Measurements from ENCODE around the gene AFAP1.

The AFAP1 gene

DNA sequence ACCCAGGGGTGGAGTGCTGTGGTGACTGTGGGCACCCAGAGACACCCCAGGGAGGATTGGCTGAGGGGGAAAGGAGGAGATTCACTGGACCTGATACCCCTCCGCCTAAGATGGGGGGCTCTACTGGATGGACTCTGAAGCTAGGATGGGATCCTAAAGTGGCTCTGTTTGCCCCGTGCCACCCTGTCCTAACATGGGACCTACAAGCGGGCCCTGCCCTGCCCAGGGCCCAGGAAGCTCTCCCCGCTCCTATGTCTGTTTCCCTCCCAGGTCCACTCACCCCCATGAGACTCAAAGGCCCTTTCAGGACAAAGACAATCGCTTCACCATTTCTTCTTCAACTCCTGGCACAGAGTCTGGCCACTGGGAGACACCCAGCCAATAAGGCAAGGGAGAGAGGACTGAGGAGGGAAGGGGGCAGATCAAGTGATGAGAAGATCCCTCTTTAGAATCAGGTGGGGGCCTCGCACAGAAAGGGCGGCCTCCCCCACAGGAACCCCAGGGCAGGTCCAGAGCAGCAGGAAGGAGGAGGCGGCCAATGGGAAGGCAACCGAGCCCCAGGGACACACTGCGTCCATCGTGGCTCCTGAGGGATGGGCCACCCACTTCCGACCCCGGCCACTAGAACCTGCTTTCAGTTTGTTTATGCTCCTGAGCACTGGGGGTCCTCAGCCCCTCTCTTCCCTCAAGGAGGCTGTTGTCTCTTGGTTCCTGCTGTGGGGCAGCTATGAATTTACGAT lies 155.4 kb downstream of the AFAP1 start:
- no peak for DNase-seq (ENCODE audit: low spot score)

DNA sequence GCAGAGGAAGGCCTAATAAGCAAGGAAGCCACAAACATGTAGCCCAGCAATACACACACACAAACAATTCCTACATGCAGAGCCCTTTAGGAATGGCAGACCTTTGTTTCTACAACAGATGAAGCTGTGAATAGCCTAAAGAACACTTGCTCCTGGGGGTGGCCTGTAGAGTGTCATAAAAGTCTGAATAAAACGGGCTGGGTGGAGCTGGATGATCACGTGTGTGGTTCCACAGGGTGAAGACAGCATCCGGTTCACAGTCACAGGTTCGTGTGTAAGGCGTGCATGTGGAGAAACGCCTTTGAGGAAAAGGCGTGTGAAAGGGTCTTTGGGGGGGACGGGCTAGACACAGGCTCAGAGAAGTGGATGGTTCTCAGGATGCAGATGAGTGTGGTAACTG lies 156.1 kb downstream of the AFAP1 start:
- no peak for DNase-seq (ENCODE audit: low spot score)

DNA sequence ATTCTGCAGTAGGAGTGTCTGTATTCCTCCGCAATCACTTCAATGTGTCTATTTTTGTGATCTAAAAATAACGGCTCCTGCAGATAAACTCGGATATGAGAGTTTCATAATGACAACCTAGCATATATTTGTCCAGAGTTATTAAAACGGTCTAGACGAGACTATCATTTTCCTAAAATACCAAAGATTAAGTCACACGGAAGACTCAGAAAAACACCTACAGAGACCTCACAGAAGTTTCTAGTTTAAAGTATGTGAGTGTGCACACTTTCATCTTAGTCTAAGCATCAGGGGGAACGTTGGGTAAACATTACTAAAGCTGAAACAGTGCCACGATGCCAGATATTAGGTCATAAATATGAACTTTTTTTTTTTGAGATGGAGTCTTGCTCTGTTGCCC lies 156.9 kb downstream of the AFAP1 start:
- no peak for DNase-seq (ENCODE audit: low spot score)

DNA sequence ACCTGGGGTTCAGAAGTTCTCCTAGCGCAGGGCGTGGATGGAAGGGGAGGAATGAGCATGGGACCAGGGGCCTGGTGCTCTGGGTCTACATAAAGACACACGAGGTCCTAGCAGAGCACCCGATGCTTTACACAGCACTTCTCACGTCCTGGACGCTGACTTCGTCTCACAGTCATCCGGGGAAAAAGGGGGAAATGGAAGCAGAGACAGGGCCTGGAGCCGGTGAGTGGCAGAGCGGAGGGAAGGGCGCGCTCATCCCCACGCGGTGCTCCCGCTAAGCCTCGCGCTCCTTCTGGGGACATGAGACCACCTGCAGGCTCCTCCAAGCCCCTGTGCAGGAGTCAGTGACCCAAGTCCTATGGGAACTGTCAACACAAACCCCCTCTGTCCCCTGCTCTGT lies 157.7 kb downstream of the AFAP1 start:
- DNase-seq (ENCODE audit: low spot score): no peak

DNA sequence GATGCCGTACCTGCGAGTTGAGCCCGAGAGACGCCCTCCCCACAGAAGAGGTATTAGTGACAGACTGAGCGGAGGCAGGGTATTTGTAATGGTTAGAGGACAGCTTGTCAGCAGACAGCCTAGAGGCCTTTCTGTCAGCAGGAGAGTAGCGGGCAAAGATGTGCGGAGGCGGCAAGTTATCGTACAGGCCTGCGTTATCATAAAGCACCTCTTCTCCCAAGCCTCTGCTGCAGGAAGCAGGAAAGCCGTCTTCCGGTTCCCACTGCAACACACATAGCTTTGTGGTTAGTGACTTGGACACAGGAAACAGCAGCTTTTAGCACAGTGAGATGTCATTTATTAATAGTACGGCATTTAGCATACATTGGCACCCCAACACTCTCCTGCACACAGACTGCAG lies 158.3 kb downstream of the AFAP1 start:
- DNase-seq (ENCODE audit: low spot score): peak; percentile 71

DNA sequence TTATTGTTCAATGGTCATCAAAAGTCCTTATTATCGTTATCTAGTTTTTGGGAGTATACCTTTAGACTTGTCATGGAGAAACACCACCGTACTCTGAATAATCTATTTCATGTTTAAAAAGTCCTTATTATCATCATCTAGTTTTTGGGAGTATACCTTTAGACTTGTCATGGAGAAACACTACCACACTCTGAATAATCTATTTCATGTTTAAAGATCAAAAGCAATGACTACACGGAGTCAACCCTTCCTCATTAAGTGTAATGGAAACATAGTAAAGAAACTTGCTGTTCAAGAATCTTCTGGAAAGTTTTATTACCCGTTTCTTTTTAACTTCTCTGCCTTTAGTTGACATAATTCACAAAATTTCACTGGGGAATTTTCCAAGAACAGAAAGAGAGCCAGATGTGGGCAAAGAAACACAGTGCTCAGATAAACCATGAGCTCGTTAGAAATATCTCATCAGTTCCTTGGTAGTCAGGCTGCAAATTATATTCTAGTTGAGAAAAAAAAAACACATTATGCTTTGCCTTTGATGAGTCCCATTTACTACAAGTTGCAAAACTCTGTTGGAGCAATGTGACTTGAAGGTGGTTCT lies 158.8 kb downstream of the AFAP1 start:
- DNase-seq (ENCODE audit: low spot score): no peak

DNA sequence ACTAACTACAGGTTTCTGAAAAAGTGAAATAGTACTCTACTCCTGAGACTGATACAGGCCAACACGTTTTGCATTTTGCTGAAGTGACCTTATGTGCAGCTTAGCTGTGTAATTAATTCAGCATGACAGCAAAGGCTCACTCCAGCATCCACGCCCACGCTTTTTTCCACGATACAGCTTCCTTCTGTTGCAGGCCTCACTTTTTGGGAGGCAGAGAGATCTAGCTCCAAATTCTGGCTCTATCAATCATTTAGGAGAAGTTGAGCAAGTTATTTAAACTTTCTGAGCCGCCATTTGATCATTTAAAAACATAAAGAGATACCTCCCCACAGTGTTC lies 160.3 kb downstream of the AFAP1 start:
- peak; percentile 47 for DNase-seq (ENCODE audit: low spot score)

DNA sequence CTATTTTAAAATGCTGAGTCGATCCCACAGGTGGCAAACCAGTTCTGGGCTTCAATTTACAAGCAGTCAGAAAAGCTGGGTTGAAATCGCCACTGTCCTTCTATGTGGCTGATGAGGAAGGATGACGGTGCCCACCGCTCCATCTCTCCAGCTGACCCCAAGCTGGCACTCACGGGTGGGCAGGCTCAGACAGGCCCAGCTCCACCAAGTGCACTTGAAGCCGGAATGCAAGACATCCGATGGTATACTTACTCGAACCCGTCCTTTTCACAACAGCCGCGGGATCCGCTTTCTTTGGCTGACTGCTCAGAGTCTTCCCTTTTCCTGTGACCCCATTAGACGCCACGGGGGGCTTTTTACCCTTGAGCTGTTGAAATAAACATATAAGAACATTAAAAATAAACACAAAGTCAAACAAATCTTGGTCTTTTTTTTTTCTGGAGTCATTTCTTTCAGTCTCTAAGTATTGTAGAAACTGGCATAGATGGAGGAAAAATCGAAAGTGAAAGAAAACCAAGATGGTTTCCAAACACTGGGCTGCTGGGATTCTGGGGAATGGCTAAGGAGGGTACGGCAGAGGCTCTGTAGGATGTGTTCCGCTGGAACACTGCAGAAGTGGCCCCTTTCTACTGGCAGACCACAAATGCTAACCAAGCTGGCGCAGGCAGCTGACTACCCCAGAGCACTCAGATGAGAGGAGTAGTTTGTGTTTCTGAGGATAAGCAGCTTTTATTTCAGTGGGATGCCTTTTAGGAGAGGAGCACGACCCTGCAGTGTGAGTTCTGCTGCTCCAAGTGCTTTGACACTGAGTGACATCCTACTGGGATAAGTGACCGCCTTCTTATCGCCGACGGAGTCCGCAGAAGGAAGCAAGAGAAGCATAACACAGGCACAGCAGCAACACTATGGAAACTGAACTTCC lies 160.9 kb downstream of the AFAP1 start:
- DNase-seq (ENCODE audit: low spot score): peak; percentile 56

DNA sequence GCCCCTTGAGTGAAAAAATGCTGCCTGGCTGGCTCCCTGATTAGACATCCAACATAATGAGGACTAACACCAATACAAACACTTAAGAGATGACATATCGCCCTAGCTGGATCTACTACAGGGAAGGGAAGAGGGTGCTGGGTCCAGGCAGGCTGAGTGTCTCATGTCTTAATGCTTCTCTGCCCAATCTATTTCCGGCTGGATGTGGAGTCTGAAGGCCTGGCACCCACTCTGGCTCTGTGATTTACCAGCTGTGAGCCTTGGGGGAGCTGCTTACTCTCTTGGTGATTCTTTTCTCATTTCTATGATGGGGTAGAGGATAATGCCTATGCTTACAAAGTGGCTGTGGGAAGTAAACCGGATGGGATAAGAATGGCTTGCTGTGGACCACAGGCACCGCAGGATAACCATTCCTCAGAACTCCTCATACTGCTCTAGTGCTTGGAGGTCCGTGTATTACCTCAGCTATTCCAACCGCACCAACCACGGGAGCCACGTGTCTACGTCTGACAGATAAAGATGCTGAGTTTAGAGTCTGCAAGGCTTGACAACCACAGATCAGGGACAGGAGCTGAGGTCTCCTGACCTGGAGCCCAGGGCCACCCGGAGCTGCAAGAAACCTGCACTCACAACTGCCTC lies 161.7 kb downstream of the AFAP1 start:
- DNase-seq (ENCODE audit: low spot score): no peak

DNA sequence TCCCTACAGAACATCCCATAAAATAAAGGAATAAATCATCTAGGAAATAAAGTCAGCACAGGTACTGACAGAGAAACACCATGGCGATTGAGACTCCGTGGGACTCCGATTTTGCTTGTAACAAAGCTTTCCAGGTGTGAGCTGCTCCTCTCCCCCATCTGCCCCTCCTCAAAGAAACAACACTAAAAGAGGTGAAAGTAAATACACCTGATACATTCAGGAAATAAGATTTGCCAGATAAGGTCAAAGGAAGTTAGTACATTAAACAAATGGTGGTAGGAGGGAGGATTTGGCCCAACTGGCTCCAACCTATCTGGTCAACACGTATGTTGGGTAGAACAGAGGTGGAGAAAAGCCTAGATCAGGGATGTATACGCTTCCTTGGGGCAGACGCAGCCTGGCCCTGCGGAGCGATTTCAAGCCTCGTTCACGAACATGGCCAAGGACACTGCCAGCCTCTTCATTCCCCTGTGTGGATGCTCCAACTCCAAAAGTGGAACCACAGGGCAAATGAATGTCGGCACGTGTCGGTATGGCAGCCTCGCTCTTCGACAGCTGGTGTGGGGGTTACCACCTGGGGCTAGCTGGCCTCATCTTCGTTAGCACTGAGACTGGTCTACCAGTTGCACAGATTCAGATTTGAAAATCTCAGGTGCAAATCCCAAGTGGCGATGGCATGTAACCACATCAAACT lies 162.5 kb downstream of the AFAP1 start:
- no peak for DNase-seq (ENCODE audit: low spot score)

DNA sequence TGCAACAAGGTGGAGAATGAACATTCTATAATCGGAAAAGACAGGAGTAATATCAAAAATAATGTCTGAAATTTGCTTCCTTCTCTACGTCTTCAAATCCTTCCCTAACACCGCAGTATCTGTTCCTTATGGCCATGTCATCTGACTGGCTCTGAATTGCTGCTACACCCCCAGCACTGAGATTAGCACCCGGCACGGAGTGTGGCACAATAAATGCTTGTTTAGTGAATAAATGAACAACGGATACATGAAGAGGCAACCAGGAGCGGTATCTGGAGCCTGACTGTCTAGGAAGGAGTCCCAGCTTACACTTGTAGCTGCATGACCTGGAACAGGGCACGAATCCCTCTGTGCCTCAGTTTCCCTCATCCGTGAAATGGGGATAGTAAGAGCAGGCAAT lies 164.3 kb downstream of the AFAP1 start:
- DNase-seq (ENCODE audit: low spot score): no peak

DNA sequence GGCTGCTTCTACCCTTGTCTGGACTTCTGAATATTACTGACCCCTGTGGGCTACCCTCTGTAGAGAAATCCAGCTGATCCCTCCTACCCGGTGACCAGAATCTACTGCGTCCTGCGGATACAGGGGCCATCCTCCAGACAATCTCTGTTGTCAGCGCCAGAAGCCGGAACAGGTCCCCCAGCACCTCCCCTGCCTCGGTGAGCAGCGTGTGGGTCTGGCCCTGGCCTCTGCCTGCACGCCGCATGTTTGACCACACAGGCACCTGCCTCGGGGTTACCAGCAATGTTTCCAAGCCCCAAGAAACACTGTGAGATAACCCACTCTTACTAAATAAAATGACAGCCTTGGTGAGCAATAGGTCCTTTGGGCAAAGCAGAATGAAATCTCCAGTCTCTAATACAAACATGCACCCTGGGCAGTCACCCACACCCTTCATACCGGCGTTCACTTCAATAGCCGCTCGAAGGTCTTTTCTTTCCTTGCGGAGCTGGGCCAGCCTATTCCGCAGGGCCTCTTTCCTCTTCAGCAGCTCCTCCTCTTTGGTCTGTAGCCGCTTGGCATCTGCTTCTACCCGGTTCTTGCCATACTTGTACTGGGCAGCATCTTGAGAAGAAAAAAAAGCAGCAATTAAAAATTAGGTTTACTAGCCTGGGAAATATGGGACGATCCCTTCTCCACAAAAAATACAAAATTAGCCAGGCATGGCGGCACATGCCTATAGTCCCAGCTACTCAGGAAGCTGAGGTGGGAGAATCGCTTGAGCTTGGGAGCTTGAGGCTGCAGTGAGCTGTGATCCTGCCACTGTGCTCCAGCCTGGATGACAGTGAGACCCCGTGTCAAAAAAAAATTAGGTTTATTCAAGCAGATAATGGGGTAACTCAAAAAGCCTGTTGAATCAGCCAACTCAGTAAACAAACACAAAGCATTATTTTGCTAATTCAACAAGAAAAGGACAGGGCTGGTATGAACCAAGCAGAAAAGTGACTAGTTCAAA lies 165.1 kb downstream of the AFAP1 start:
- DNase-seq (ENCODE audit: low spot score): no peak

DNA sequence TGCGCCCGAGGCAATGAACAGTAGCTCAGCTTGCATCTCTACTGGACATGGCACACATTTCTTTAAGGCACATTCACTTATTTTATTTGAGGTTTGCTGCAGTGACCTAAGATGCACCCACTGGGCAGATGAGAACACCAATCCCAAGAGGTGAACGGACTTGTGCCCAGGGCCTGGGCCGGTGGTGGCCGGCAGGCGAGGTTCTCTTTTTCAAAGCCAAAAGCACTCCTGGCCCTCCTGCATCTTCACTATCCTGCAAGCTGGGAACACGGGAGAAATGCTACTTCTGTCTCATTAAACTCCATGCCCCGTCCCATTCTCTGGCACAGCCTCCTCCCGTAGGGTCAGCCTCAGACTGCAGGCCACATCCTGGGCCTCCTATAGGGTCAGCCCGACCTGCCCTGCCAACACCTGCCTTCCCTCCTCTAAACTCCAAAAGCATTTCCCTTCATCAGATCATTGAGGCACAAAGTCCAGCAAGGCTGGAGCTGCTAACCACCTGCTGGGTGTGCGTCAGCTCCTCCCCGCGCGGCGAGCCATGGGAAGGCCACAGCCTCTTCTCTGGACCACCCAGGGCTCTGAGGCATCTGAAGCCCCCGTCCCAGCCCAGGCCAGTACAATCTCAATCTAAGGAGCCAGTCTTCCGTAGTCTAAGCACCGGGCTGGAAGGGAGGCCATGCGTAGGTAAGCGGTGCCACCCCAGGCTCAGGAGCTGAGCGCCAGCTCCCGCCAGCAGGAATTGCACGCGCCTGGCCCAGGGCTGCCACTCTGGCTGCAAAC lies 166.1 kb downstream of the AFAP1 start:
- no peak for DNase-seq (ENCODE audit: low spot score)

DNA sequence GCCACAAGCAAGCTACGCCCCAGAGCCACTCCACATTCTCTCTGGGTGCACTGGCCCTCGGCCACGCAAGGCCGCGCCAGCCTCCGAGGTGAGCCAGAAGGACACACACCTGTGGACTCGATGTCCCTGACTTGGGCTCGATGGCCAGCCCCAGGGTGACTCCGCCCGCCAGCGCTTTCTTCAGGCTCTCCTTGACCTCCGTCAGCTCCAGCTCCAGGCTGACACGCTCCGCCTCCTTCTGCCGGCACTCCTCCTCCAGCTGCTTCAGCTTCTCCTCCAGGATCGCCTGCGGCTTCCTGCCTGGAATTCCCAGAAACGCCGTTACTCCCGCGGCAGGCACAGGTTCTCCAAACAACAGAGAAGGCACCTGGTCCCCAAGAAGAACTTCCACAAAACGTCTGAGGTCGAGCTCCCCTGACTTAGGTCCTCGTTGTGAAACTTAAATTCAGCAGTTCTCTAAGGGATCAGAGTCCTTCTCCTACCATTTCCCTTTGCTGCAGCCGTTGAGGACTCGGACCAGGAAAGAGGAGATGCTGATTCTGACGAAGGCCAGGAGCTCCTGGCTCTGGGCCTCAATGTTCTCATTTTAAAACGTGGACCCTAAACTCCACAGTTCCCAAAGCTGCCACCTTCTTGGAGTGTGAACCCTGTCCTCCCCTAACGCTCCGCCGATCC lies 166.8 kb downstream of the AFAP1 start:
- peak; percentile 40 for DNase-seq (ENCODE audit: low spot score)

DNA sequence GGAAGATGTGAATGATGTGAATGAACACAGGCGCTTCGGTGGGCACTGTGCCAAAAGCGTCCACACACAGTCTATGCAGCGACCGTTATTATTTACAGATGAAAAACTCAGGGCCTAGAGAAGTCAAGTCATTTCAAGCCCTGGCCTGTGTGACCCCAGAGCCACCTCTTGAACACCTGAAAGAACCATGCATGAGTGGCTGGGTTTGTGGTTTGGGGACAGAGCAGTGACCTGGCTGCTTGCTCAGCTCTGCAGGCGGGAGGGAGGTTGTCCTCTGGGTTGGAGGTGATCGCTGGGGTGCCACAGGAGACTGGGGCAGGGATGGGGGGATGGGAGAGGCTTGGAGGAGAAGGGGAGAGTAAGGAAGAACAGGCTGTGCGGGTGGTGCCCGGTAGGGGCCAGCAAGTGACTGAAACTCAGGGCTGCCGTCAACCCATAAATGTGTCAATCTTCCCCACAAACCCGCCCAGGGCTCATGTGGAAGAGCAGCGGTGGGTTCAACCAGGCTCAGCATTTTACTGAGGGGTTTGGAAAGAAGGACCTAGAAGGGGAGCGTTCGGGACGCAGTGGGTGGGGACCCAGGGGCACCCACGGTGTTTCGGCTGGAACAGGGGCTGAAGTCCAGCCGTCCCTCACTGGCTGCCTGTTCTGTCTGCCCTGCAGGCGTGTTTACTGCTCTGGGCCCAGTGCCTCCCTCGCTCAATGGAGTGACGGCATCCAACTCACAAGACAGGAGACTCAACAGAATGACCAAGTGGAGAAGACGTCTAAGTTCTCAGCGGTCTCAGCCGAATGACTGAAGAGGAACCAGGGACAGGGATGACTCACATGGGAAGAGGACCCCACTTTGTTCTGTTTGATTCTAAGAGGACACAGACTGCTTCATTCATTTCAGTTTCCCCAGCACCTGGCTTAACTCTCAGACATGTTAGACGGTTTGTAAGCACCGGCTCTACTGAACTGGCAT lies 167.8 kb downstream of the AFAP1 start:
- no peak for DNase-seq (ENCODE audit: low spot score)

DNA sequence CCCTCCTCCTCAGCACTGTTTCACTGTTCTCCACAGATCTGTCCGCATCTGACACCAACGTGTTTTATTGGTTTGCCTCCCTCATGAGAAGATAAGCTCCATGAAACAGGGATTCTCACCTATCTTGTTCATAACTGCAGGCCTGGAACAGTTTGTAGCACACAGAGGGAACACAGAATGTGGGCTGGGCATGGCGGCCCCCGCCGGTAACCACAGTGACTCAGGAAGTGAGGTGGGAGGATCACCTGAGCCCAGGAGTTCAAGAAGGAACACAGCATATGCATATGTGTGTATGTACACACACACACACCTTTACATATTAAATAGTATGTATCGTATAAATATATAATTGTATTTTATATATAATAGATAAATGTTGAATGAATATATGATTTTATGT lies 168.6 kb downstream of the AFAP1 start:
- no peak for DNase-seq (ENCODE audit: low spot score)

DNA sequence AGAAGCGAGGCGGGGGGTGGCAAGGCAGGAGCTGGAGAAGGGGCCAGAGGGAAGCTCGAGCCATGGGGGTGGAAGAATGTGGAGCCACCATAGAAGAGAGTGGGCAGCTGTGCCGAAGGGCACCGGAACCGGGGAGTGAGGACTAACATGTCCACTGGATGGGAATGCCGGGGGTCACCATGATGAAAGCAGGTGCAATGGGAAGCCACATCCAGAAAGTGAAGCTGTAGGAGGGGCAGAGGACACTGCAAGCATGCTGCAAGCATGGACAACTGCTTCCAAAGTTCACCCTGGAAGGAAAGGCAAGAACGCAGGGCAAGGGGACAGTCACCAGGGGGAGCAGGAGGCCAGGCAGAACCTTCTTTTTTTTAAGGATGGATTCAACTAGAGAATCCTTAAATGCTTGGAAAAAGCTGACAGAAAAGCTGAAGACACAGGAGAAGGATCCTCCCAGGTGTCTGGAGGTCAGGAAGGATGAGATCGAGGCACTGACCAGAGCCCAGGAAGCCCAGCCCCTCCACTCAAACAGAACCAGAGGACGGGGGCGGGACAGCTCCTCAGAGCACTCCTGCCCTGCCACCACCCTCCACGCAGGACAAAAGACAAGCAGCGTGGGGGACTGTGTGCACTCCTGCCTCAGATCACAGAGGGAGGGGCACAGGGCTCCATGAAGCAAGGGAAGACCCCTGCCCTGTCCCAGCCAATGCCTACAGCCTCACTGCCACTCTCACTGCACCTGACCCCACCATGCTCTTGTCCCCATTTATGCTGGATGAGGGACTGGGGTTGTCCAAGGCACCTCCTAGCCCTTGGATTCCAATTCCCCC lies 169.2 kb downstream of the AFAP1 start:
- DNase-seq (ENCODE audit: low spot score): peak; percentile 71
